NCI-H748 (cell line): Measurements from ENCODE around the gene MLXIP.

Experiments used
- DNase-seq: peaks from one replicate; lab custom pipeline; 2025; ENCODE audit not compliant: unreplicated experiment; lab: John Stamatoyannopoulos, UW

The MLXIP gene

DNA sequence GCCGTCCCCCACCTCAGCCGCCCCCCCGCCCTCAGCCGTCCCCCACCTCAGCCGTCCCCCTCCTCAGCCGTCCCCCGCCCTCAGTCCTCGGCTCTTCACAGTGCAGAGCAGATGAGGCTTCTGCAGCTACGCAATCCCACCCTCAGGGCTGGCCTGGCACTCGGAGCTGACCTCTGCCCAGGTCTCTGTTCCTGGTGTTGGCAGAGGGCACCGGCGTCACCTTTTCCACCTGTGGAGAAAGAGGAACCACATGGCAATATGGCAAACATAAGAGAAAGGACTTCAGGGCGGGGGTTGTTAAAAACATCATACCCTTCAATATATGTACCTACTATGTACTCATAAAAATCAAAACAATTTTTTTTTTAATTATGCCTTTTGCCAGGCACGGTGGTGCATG lies 45.8 kb downstream of the MLXIP start:
- no peak for DNase-seq

DNA sequence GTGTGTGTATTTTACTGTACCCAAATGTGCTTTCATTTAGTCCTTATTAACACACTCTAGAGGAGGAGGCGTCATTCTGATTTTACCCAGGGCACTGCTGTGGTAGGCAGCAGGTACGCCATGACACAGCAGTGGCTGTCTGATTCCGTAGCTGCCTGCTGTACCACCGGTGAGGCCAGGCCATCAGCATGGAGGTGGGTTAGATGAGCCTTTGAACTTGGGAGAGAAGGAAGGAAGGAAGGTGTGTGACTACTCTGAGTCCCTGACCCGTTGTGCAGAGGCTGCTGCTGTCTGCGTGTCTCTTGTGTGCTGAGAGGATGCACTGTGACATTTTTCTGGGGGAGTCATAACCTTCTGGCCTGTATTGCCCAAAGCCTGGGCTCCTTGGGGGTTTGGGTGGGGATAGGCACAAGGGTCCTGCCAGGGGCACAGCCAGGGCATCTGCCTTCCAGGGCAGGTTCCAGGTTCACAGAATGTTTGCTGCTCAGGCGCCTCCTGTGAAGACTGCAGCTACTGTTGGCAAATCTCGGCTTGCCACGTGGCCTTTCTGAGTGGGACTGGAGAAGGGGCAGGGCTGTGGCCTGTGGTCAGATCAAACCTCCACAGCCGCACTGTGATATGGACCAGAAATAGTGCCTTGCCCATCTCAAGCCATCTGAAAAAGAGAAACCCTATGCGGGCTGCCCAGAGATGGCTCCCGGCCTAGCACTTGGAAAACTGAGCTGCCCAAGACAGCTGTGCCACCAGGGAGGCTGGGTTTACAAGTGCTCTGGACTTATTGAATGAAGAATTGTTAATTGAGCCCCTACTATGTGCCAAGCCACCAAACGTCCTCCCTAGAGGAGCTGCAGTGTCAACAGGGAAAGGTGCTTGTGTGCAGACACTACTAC lies 47.1 kb downstream of the MLXIP start:
- DNase-seq: no peak

DNA sequence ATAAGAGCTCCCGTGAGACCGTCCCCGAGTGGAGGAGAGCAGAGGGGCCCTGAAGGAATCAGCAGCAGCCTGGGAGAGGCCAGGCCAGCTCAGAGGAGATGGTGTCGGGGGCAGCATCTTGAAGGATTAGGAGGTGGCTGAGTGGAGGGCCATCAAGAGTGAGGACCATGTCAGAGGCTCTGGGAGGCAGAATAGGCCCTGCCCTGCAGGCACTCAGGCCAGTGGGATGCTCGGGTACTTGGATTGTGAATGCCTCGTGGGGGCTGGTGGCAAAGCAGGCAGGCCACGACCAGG lies 47.7 kb downstream of the MLXIP start:
- DNase-seq: no peak

DNA sequence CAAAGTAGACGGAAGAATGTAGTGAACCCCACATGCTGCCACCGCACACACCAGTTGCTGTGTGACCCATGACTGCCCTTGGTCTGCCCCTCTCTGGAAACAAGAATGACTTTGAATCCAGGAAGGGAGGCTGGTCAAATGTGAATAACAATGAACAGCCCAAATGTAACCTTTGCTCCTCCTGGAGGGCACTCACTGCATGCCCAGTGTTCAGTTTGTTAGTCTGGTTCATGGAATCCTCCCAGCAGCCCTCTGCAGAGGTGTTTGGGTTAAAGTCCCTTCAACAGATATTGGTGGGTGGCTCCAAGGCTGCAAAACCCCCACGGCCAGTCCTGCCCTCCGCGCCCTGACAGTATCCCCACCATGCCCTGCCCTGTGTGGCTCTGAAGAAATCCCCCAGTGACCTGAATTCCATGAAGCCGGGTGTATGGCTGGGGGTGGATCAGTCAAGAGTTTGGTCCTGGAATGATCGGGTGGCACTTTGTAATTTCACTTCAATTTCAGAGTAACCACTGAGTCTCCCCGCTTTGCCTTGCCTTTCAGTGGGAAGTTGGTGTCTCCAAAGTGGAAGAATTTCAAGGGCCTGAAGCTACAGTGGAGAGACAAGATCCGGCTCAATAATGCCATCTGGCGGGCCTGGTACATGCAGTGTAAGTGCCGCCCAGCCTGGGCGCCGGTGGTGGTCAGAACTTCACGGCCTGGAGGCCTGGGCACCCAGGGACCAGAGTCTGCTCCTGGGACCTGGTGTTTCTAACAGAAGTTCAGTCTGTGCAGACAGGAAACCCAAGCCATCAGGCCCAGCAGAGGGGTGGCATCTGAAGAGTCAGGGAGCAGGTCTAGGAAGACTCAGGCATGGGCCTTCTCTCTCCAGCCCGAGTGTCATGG lies 48.4 kb downstream of the MLXIP start:
- DNase-seq: no peak

DNA sequence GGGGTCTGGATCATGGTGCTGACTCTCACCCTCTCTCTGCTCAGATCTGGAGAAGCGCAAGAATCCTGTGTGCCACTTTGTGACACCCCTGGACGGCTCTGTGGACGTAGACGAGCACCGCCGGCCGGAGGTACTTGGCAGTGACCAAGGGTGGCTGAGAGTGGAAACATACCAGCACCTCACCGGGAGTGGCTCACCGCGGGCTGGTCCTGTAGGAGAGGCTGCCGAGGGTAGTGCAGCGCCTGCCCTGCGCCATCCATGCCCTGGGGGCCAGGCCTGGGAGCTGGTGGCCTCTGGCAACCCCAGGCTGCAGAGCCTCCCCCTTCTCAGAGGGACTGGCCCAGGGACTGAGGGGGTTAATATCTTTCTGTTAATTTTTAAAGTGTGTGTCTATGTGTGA lies 49.3 kb downstream of the MLXIP start:
- DNase-seq: no peak

GRCh38 chr12:122128481-122128880 lies 49.9 kb downstream of the MLXIP start:
- no peak for DNase-seq

GRCh38 chr12:122129131-122129530 lies 50.6 kb downstream of the MLXIP start:
- no peak for DNase-seq

DNA sequence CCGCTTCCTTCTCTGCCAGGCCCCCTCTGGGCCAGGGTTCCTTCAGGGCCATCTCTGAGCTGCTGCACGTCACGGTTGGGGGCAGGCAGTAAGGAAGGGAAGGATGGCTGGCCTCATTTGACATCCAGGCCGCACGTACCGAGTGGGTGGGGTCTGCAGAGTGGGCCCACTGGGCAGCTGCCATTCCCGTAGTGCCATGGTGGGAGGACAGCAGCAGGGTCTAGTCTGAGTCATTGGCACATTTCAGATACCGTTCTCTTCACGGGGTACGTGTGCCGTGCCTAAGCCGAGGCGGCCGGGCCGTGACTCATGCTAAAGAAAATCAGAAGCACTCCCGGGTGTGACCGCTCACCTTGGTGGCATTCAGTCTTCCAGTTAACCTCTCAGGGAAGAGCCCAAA lies 51.6 kb downstream of the MLXIP start:
- DNase-seq: no peak

- DNase-seq: no peak
Measured at GRCh38 chr12:122133192-122133950, 54.8 kb downstream of the MLXIP start.

DNA sequence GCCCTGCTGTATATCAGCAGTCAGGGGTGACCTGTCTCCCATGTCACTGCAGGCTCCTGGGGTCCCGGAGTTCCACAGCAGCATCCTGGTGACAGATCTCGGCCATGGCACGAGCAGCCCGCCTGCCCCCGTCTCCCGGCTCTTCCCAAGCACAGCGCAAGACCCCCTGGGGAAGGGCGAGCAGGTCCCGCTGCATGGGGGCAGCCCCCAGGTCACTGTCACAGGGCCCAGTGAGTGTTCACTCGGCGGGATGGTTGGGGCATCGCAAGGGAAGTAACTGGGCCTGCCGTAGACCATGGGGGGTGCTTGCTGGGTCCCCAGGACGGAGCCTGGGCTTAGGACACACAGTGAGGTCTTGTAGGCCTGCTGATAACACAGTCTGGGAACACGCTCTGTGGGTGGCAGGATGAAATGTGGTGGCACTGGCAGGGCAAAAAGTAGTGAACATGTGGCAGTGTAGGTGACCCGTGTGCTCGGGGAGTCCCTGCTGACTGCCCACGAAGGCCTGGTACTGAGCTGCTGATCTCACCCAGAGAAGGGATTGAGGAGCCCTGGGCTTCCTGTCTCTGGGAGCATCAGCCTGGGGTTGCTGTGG lies 57.0 kb downstream of the MLXIP start:
- no peak for DNase-seq

- no peak for DNase-seq
Measured at GRCh38 chr12:122137229-122137628, 58.7 kb downstream of the MLXIP start.

GRCh38 chr12:122137681-122138080 lies 59.1 kb downstream of the MLXIP start:
- peak; percentile 42 for DNase-seq

- no peak for DNase-seq
Measured at GRCh38 chr12:122138181-122138580, 59.6 kb downstream of the MLXIP start.

DNA sequence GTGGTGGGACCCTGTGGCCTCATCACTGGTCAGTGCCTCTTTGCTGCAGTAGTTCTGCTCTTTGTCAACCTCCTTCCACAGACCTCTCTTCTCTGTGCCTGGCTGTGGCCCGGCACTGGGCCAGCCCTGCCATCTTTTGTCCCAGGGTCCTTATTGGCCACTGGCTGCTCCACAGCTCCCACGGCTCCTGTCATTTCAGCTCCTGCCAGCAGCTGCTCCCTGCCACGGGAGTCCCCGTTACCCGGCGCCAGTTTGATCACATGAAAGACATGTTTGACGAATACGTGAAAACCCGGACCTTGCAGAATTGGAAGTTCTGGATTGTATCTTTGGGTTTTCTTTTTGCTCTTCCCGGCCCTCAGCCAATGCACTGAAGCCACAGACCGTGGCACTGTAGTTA lies 60.1 kb downstream of the MLXIP start:
- no peak for DNase-seq

DNA sequence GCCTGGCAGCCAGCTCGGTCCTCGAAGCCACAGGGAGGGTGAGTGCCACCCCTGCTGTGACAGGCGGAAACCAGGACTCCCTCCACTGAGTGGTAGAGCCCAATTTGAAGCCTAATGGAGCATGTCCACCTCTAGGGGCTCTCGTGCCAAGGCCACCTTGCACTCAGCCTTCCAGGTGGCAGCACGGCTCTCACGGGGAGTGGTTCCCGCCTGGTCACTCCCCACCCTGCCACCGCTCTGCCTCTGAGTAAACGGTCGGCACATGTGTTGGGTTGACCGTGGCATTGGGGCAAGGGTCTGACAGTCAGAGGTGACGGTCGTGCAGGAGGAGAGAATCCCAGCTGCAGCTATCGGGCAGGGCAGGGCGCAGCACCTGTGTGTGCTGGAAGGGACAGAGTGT lies 60.7 kb downstream of the MLXIP start:
- no peak for DNase-seq

- DNase-seq: no peak
Measured at GRCh38 chr12:122139941-122140340, 61.4 kb downstream of the MLXIP start.

- DNase-seq: no peak
Measured at GRCh38 chr12:122140467-122141257, 62.1 kb downstream of the MLXIP start.

DNA sequence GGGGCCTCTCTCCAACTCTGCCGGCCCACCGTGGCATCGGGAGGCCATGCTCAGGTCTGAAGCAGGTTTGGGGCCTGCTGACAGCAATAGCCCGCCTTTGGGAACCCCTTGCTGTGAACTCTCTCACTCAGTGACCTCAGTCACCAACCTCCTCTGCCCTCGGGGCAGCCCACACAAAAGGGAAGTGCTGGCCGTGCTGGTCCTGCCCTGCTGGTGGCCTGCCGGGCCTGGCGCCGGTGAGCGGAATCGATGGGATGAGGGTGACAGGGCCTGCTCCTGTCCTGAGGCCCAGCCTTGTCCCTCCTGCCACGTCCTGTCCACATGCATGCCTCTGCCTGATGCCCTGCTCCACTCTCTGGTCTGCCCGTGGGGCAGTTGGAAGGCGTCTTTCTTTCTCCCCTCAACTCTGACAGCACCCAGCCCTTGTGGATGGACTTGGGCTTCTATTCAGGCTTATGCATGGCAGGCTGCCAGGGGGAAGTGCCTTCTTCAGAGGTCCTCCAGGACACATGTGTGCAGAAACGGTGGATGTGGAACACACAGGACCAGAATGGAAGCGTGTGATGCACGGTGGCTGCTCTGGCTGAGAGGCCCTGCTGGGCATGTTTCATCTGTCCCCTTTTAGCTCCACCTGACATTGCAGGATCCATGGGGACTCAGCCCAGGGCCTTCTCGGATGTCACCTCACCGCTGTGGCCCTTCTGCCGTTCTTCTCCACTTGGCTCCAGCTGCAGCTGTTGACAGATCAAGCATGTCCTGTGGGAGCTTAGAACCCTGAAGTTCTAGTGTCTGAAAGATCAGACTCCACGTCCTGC lies 63.6 kb downstream of the MLXIP start:
- DNase-seq: no peak

- no peak for DNase-seq
Measured at GRCh38 chr12:122142857-122143256, 64.3 kb downstream of the MLXIP start.

DNA sequence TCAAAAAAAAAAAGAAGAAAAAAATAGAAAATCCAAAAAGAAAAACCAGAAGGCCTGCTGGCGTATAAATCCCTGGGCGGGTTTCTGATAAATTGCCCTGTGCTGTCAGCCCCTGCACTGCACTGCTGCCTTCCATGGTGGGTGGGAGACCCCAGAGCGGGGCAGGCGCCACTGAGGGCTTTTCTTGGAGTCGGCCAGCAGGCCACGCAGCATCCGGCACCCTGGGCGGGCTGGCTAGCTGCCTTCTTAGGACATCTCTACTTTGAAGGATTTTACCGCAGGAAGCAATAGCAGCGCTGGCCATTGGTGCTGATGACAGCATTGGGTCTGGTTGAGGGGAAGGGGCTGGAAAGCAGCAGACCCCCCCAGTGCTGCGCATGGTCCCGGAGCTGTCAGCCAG lies 66.3 kb downstream of the MLXIP start:
- DNase-seq: no peak
